ENCODE data around the gene ANTXR2.
A peak's percentile ranks its signal among the peaks of the same experiment; 100 is the strongest.
"Not testable (repeated sequence)": the region's sequence is repeated elsewhere in the genome, so short reads cannot be mapped to it uniquely, and the experiment has no call there.

ANTXR2 gene

DNA sequence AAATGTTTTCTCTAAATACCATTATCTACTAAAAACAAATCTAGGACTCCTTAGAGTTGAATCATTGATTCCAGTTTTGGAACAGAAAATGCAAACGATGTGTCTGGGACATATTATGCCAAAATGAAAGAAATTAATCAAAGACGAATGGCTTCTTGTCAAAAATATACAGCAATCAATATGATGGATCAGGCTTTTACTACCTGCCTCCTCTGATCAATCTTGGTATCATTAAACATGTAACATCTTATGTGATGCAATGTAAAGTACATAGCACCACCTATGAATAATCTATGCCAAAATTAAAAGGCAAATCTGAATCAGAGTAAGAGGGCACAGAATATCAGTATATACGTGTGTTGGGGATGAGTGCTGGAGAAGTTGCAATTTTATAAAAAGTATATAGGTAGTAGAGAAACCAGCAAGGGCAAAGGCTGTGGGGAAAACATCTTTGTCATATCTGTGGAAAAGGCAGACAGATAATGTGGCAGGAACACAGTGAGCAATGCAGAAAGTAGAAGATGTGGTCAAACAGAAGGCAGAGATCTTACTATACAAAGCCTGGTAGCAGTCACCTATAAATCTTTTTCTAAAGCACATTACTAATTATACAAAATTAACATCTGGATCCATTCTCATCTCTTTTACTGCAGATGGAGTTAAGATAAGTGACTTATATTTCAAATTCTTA lies 152.7 kb downstream of the ANTXR2 start:
- DNase-seq (ENCODE audit: low read depth in 2 of 3, low spot score in 2 of 3) = no peak

DNA sequence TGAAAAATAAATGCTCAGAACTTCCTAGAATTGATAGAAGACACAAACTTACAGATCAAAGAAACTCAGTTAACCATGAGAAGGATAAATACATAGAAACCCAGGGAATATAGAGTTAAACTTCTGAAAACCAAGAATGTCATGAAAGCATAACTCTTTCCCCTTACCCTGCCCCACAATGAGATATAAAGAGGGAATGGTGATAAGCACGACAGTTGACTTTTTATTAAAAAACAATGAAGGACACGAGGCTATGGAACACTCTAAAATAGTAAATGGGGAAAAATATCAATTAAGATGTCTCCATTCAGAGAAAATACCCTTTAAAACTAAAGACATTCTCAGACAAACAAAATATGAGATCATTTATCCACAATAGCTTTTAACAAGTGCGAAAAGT lies 154.7 kb downstream of the ANTXR2 start:
- no peak for DNase-seq (ENCODE audit: low read depth in 2 of 3, low spot score in 2 of 3)

DNA sequence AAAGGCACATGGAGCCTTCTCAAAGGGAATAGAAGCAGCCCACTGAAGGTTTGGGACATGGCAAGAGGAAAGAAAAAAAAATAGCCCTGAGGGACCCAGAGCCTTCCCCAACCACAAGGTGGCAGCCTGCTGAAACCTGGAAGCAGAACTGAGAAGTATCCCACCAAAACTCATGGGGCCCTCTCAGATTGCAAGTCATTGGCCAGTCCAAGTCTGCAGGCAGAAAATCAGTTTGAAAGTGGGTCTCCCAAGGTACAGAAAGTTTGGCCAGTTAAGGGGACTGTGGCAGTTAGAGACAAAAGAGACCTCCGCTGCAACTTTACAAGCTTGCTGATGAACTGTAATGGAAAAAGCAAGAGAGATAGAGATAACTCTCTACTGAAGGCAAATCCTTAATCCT lies 155.8 kb downstream of the ANTXR2 start:
- DNase-seq (ENCODE audit: low read depth in 2 of 3, low spot score in 2 of 3) = peak in 2 of 3 experiments; percentile 8 to 15

DNA sequence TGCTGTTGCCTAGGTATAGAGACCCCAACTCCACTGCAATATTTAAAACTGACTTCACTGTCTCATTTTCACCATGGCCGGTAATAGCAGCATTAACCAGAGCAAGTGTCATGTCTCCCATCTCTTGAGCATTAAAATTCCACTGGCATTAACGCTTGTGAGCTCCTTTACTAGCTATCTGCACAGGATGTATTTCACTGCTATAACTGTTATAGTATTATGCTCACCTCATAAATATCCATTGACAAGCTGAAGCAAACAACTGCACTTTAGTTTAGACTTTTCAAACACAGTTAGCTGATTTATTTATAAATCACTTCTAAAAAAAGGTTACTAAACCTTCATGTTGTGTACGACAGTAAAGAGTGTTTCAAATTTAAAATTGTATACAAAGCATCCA lies 157.8 kb downstream of the ANTXR2 start:
- DNase-seq (ENCODE audit: low read depth in 2 of 3, low spot score in 2 of 3) = no peak

DNA sequence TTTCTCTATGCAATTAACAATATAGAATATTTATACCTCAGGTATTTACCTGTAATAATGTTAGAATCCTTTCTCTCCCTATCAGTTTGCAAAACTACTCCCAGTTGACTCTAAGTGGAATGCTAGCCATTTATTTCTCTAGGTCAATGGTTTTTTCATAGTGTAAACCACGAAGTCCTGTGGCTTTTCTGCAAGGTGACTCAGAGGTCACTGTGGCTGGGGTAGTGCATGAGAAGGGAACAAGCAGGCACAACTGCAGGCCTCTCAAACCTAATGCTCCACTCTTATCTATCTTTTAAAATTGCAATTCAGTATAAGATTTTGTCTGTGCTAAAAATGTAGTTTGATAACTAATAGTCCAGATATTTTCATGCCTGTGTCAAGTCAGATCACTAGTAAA lies 159.4 kb downstream of the ANTXR2 start:
- no peak for DNase-seq (ENCODE audit: low read depth in 2 of 3, low spot score in 2 of 3)

DNA sequence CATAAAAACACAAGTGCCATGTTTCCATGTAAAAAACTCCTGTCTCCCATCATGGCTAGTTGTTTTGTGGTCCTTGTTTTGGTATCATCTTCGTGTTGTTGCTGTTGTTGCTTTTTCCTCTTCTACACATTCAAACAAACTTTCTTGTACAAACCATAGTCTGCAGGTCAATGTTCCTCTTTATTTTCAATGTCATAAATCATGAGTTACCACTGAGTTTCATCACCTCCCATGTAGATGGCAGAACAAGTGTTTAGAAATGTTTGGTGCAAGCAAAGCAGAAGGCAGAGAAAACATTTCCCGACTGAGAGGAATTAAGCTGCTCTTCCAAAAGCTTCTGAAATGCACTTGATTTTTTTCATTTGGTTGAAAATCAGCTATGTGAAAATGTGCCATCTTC lies 166.0 kb downstream of the ANTXR2 start:
- DNase-seq (ENCODE audit: low read depth in 2 of 3, low spot score in 2 of 3) = no peak

DNA sequence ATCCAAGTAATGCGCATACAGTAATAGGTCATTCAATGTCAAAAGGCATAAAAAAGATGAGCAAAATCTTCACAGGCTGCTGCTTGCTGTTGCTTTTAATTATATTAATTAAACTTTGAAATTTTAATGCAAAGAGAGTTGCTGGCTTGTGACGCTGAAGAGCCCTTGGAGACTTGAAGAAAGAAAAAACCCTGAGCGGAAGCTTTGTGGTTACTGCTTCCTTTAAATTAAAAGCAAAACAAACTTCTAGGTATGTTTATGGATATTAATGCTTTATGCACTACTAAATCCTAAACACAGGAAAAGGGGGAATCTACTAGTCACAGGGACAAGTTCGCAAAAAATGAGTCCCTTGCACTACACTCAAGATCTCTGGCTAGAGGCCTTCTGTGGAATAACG lies 166.7 kb downstream of the ANTXR2 start:
- DNase-seq (ENCODE audit: low read depth in 2 of 3, low spot score in 2 of 3) = no peak

DNA sequence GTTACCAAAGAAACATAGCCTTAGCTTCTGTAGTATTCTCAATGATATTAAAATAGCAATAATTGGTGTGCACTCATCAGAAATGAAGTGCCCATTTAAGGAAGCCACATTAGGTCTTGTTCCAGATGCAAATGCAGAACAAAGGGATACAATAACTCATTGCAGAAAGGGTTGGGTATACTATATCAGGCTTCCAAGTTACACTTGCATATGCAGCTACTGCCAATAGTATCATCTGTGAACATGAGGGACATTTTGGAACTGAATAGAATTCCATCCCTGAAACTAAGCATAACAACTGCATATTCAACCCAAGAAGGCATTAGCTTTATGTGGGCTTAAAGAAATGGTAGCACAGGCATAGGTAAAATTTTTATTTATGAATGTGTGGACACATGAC lies 167.8 kb downstream of the ANTXR2 start:
- no peak for DNase-seq (ENCODE audit: low read depth in 2 of 3, low spot score in 2 of 3)

DNA sequence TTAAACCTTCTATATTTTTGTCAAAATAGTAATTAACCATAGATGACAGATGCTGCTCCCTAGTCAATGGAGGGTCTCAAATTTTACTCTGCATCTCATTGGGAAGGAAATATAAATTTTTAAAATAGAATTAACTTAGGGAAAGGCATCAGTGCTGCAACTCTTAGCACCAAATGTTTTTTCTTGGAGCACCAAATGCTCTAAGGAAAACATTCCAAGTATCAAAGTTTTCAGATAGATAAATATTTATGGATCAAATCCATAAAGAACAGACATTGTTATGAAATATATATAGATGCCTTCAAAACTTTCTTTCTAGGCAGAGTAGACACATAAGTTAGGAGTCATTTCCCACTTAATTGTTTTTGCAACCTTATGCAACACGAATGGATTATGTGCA lies 168.7 kb downstream of the ANTXR2 start:
- DNase-seq (ENCODE audit: low read depth in 2 of 3, low spot score in 2 of 3) = no peak

DNA sequence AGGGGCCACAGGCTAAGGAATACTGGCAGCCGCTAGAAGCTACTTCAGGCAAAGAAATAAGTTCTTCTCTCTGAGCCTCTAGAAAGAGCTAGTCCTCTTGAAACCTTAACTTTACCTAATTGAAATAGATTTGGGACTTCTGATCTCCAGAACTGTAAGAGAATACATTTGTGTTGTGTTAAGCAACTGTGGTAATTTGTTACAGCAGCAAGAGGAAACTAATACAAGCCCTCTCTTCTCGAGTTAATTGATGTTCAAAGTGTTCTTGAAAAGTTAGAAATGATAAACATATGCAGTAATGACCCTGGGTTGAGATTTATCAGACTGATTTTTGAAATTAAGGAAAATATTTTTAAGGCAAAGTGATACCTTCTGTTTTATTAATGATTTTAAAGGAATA lies 172.8 kb downstream of the ANTXR2 start:
- no peak for DNase-seq (ENCODE audit: low read depth in 2 of 3, low spot score in 2 of 3)

DNA sequence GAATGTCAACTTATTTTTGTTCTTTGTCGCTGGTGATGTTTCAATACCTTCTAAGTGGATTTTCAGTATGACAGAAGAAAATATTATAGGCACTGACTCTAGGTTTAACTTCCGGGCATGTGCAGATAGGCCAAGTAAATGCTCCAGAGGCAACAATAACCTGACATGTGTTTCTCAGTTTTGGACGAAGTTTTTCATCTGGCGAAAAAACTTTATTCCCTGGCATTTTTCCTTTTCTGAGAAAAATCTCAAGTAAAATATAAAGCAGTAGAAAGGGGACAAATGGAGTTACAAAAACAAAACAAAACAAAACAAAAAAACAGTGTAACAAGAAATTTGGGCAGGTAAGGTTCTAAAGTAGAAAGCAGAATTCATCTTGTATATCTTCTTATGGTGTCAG lies 173.5 kb downstream of the ANTXR2 start:
- DNase-seq (ENCODE audit: low read depth in 2 of 3, low spot score in 2 of 3) = no peak

DNA sequence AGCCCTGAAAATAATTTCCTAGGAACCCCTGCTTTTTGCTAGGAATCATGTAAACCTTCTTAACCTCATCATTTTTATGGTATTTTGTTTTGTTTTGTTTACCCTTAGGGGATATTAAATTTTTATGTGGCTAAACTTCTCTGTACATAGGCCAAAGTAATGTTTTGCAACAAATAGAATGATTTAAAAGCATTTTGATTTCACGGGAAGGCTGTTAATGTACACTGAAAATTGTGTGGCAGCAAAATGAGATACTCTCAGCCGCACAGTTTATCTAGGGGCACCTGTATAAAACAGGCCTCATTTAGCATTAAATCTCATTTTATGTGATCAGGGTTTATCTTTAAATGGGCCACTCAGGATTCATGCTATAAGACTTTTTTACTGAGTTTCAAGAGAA lies 175.0 kb downstream of the ANTXR2 start:
- DNase-seq (ENCODE audit: low read depth in 2 of 3, low spot score in 2 of 3) = no peak

DNA sequence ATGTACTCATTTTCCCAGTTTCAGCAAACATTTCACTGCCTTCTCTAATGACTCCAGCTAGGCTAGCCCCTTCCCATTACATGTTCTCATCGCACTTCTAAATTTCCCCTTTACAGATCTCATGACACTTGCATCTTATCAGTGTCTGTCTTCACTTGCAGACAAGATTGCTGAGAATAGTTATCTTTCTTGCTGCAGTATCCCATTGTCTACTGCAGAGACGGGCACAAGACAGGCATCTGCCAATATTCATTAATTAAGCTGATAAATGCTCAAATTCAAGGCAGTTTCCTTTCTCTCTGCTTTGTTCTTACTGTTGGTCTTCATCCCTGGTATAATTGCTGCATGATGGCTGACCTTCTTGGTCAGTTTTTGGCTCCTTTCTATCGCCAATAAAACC lies 175.9 kb downstream of the ANTXR2 start:
- no peak for DNase-seq (ENCODE audit: low read depth in 2 of 3, low spot score in 2 of 3)

DNA sequence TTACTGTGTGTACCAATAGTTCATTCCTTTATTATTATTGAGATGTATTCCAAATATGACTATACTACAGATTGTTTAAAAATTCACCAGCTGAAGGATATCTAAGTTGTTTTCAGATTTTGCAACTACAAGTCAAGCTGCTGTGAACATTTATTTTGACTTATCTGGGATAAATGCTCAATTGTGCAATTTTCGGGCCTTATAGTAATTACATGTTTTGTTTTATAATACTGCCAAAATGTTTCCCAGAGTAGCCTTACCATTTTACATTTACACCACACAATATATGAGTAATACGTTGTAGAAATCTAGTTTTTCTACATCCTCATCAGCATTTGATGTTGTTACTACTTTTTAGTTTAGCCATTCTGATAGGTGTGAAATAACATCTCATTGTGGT lies 179.6 kb downstream of the ANTXR2 start:
- DNase-seq (ENCODE audit: low read depth in 2 of 3, low spot score in 2 of 3) = no peak

DNA sequence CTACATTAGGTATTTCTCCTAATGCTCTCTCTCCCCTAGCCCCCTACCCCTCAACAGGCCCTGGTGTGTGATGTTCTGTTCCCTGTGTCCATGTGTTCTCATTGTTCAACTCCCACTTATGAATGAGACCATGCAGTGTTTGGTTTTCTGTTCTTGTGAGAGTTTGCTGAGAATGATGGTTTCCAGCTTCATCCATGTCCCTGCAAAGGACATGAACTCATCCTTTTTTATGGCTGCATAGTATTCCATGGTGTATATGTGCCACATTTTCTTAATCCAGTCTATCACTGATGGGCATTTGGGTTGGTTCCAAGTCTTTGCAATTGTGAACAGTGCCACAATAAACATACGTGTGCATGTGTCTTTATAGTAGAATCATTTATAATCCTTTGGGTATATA lies 184.0 kb downstream of the ANTXR2 start:
- not testable (repeated sequence) for DNase-seq (ENCODE audit: low read depth in 2 of 3, low spot score in 2 of 3)

DNA sequence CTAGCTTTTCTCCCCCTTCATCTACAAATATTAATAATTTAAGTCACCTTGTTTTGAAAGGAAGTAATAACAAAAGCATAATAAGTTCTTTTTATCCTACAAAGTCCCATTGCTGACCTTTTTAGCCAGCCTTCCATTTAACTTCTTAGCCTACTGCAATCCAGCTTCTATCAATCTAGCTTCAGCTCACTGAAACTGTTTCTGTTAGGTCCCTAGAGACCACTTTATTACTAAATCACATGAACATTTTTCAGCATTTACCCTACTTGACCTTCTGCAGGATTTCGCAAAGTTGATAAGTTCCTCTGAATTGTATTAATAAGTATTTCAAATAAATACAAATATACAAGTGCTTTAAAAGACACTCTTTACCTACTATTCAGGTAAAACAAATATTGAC lies 186.5 kb downstream of the ANTXR2 start:
- no peak for DNase-seq (ENCODE audit: low read depth in 2 of 3, low spot score in 2 of 3)

DNA sequence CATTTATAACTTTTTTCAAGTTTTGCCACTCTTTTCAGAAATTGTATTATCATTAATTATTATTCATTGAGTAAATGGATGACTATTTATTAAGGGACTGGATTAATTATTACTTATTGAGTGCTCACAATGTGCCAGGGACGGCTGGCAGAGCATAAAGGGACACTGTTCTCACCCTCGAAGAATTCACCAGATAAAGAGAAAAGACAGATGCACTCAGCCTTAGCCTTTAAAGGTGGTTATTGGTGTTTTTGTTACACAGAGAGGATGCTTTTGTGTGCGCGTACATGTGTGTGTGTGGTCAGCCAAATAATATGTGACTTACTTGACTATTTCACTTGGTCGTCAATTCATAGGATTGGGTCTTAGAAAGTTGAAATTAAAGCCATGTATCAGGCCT lies 187.0 kb downstream of the ANTXR2 start:
- no peak for DNase-seq (ENCODE audit: low read depth in 2 of 3, low spot score in 2 of 3)

DNA sequence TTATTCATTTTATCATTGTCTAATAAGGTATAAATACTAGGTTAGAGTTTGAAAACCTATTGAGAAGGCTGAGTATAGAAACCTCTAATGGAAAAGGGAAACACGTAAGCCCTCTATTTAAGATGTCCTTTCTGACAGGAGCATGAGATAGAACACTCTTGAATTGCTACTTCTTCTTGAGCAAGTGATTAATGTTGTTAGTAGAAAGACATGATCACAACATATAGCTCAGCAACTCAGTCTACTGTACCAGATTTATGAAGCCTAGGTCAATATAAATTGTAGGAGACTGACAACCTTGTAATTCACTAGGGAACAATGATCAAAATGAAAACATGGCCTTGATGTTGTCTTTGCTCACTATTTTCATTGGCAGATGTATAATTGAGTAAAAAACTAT lies 189.7 kb downstream of the ANTXR2 start:
- DNase-seq (ENCODE audit: low read depth in 2 of 3, low spot score in 2 of 3) = no peak

DNA sequence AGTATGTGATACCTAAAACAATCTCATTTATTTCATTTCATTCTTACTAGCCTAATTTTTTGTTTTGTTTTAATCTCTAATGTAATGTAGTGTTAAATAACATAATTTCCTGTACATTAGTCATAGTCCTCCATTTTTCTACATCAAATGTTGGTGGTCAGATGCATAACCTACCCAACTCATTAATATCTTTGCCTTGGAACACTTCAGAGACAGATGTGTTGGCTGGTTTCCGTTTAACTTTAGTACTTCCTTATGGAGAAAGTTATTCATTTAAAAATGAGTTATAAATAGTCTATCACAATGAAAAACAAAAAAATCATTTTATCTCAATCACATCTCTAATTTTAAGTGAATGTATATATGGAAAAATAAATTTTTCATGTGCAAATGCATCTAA lies 190.2 kb downstream of the ANTXR2 start:
- no peak for DNase-seq (ENCODE audit: low read depth in 2 of 3, low spot score in 2 of 3)

DNA sequence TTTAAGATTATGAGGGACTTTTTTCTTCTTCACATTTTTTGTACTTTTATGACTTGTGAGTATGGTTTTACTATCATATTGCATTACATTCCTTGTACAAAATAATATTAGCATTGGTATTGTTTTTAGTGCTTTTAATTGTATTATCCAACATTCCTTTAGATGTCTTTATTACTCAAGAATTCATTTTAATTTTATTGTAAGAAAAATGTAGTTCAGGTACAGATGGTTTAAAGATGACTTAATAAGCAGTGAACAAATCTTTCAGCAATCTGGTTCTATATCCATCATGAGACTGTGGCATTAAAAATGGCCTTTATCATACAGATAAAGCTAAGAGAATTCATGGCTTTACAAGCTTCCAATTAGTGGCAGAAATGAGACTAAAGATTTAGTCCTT lies 191.6 kb downstream of the ANTXR2 start:
- DNase-seq (ENCODE audit: low read depth in 2 of 3, low spot score in 2 of 3) = no peak

DNA sequence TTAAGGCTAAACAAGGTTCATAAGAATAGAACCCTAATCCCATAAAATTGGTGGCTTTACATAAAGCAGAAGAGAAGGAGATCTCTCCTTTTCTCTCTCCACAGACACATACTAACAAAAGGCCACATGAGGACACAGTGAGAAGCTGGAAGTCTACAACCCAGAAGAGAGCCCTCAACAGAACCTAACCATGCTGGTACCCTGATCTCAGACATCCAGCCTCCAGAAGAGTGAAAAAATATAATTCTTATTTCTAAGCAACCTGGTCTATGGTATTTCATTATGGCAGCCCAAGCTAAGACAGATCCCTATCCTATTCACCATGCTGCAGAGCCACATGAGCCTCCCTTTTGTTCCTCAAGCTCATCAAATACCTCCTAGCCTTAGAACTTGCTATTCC lies 195.5 kb downstream of the ANTXR2 start:
- DNase-seq (ENCODE audit: low read depth in 2 of 3, low spot score in 2 of 3) = no peak

DNA sequence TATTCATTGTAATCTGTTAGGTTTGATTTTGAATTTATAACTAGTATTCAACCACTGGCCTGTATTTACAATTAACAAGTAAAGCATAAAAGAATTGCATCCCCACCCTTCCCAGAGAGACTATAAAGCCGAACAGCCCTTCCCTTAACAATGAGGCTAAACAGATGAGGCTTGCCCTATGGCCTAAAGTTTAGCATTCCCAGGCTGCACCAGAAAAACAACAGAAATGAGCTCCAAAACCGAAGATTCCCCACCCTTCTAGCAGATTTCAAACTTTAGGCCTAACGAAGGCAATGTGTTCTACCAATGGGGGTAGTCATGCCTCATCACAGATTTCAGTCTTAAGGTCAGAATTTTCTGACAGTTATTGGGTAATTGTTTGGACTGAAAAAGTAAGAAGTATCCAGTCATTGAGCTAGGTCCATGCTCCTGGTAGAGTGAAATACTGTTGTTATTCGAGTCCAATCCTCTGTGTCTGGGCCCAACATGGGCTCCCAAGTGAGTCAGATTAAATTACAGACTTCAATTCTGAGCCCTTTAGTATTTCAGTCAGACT lies 197.6 kb downstream of the ANTXR2 start:
- no peak for DNase-seq (ENCODE audit: low read depth in 2 of 3, low spot score in 2 of 3)

DNA sequence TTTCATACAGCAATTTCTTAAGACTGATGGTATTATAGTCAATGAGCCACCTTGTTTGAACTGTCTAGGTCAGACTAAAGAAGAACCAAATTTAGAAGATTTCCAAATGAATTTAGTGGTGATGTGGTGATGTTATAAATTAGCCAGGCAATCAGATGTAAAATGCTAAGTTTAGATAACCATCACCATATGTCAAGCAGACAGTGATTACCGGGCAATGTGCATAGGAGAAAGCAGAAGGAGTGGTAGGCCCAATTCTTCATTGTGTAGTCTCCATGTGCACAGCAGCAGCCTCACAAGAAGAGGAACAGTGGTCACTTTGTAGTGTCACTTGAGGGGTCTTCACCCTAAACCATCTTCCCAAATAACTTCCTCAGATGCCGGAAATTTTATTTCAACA lies 198.8 kb downstream of the ANTXR2 start:
- DNase-seq (ENCODE audit: low read depth in 2 of 3, low spot score in 2 of 3) = no peak
